Measurements from ENCODE around the gene SEL1L3. TPM values are rescaled to one million over a fixed set of nuclear protein-coding genes. Genes with fewer than 3 reads are reported as not detected.

Gene SEL1L3
- total and polyA plus RNA-seq, 11 donors: 1.1 to 20.7 (median 3.6) TPM

- H3K4me3 ChIP-seq: peak overlapping the region in 3 of 12 donors; percentile 72 to 88 (median 78)
- TF ChIP-seq POLR2A (IDR thresholded peaks at IDR 0.05): no peak
- TF ChIP-seq CTCF (IDR thresholded peaks at IDR 0.05): no peak
- no peaks in the 10 kb centered on the region for H3K9me3 ChIP-seq
- DNase-seq: peak in 1 of 5 donors; percentile 11
- peak in 1 of 4 donors; percentile 34 for ATAC-seq
- H3K4me1 ChIP-seq: peaks cover 0 to 60% (median 25%) of the 10 kb centered on the region in 12 donors
- WGBS, 4 donors: 64 to 70% (median 66%) methylated on average over 7 of the region's 7 CpGs
- peak overlapping the region in 8 of 12 donors; percentile 3 to 86 (median 31) for H3K27ac ChIP-seq
- no peaks in the 10 kb centered on the region for H3K27me3 ChIP-seq
- intact Hi-C loops (cut with DNase I): loop anchor here in 4 of 10 donors (5.0 to 10.0 kb wide), 2 partner anchors 52 to 54 kb away; partner anchors contain the start of gene SMIM20 (in 4 of the 4)
- H3K36me3 ChIP-seq: no peaks in the 10 kb centered on the region
These were observed 2.1 kb downstream of the SEL1L3 start for GRCh38 chr4:25860586-25861279.

- DNase-seq (no peak), ATAC-seq (peak in 1 of 4 donors; percentile 69)
- intact Hi-C loops (cut with DNase I): loop anchor here in 4 of 10 donors (5.0 to 10.0 kb wide), 2 partner anchors 53 to 55 kb away; partner anchors contain the start of gene SMIM20 (in 4 of the 4)
- TF ChIP-seq POLR2A (IDR thresholded peaks at IDR 0.05) (no peak), CTCF (IDR thresholded peaks at IDR 0.05) (no peak)
- peaks cover 0 to 67% (median 25%) of the 10 kb centered on the region in 12 donors for H3K4me1 ChIP-seq
- peak overlapping the region in 8 of 12 donors; percentile 18 to 86 (median 44) for H3K27ac ChIP-seq
- H3K27me3 ChIP-seq: no peaks in the 10 kb centered on the region
- no peak overlapping the region for H3K4me3 ChIP-seq
- no peaks in the 10 kb centered on the region for H3K36me3 ChIP-seq
- no peaks in the 10 kb centered on the region for H3K9me3 ChIP-seq
- WGBS, 4 donors: 54 to 69% (median 59%) methylated on average over 6 of the region's 6 CpGs
These were observed 3.2 kb downstream of the SEL1L3 start for GRCh38 chr4:25859429-25860148.

DNA sequence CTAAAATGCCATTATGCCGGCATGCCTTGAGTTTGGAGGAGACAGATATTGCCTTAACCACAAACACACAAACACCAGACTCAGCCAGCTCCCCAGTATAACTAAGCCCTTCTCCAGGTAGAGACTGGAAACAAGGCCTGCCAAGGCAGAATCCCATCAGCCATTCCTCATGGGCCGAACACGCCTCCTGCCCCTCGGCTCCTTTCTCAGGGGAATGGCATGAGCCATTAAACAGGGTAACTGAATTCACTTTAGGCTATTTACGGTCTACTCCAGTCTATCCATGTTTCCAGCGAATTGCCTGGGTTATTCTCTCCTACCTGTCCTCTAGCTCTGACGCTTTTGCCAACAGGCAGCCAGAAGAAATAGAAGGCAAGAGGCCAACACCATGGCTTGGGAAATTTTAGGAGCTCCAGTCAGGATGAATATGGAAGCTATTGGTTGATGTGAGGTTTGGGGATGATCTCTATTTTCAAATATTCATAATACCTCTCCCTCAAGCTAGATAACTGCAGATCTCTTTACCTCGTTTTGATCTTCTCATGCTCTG, 4.9 kb downstream of the SEL1L3 start:
- Histone ChIP-seq H3K27me3 (no peaks in the 10 kb centered on the region), H3K4me1 (peaks cover 0 to 67% (median 25%) of the 10 kb centered on the region in 12 donors), H3K36me3 (no peaks in the 10 kb centered on the region), H3K9me3 (no peaks in the 10 kb centered on the region), H3K4me3 (no peak overlapping the region), H3K27ac (peak overlapping the region in 1 of 12 donors; percentile 56)
- ATAC-seq (no peak), DNase-seq (no peak)
- intact Hi-C loops (cut with DNase I): no loop called here
- 95 to 97% (median 96%) methylated on average over 8 of the region's 8 CpGs for WGBS, 4 donors
- TF ChIP-seq POLR2A (IDR thresholded peaks at IDR 0.05) (no peak), CTCF (IDR thresholded peaks at IDR 0.05) (no peak)

DNA sequence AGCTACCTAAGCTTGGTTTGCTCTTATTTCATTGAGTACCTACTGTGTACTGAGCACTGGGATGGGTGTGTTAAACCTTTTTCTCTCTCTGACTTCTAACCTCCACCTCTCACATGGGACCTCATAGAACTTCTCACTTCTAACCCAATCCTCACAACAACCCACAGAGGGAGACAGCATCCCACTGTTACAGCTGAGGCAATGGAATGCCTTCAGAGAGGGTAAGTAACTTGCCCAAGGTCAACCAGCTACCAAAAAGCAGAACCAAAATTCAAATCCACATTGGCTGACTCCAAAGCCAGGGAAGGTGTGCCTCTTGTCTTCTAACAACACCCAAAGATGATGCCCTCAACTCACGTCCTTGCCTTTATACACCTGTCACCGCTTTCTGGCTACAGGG, 5.4 kb downstream of the SEL1L3 start:
- no peaks in the 10 kb centered on the region for H3K27me3 ChIP-seq
- TF ChIP-seq POLR2A (IDR thresholded peaks at IDR 0.05) (no peak), CTCF (IDR thresholded peaks at IDR 0.05) (no peak)
- 95 to 100% (median 96%) methylated on average over 2 of the region's 2 CpGs for WGBS, 4 donors
- peak overlapping the region in 1 of 12 donors; percentile 56 for H3K27ac ChIP-seq
- H3K4me1 ChIP-seq: peaks cover 0 to 67% (median 25%) of the 10 kb centered on the region in 12 donors
- H3K4me3 ChIP-seq: no peak overlapping the region
- H3K9me3 ChIP-seq: no peaks in the 10 kb centered on the region
- intact Hi-C loops (cut with DNase I): no loop called here
- no peak for DNase-seq
- ATAC-seq: no peak
- H3K36me3 ChIP-seq: no peaks in the 10 kb centered on the region
